HG02943 (cell line): ENCODE measurements around the gene ABCC1.
A peak's percentile ranks its signal among the peaks of the same experiment; 100 is the strongest.
"Not testable (repeated sequence)": the region's sequence is repeated elsewhere in the genome, so short reads cannot be mapped to it uniquely, and the experiment has no call there.

Source experiments
- ATAC-seq: cut with Tn5 transposase; IDR thresholded peaks from one replicate; pipeline ENCODE4 v1.9.1; 2021; ENCODE audit warnings: mild to moderate bottlenecking, low read depth, moderate library complexity; ENCODE audit not compliant: unreplicated experiment

ABCC1 gene

DNA sequence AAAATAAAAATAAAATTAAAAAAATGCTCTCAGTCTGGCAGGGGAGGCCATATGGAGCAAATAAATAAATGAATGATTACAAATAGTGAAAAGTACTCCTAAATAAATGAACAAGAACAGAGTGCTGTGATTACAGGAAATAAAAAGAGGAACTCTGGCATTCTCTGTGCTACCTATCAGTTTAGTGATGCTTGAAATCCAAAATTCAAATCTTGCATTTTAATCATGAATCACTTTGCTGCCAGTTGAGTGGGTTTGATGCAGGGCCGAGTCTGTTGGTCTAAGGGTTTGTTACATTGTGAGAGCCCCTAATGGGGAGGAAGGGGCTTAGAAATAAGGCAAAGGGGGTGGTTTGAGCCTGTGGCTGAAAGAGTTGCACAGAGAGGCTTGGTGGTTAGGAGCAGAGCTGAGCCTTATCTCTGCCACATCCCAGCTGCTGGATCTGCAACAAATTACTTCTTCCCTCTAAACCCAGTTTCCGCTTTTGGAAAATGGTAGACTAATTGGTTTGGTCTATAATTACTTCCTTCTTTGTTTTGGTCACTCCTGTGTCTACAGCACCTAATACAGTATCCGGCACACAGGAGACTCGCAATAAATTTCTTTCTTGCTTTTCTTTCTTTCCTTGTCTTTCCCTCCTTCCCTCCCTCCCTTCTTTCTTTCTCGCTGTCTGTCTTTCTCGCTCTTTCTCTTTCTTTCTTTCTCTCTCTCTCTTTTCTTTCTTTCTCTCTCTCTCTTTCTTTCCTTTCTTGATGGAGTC lies 6.3 kb upstream of the ABCC1 start:
- ATAC-seq, result no peak

DNA sequence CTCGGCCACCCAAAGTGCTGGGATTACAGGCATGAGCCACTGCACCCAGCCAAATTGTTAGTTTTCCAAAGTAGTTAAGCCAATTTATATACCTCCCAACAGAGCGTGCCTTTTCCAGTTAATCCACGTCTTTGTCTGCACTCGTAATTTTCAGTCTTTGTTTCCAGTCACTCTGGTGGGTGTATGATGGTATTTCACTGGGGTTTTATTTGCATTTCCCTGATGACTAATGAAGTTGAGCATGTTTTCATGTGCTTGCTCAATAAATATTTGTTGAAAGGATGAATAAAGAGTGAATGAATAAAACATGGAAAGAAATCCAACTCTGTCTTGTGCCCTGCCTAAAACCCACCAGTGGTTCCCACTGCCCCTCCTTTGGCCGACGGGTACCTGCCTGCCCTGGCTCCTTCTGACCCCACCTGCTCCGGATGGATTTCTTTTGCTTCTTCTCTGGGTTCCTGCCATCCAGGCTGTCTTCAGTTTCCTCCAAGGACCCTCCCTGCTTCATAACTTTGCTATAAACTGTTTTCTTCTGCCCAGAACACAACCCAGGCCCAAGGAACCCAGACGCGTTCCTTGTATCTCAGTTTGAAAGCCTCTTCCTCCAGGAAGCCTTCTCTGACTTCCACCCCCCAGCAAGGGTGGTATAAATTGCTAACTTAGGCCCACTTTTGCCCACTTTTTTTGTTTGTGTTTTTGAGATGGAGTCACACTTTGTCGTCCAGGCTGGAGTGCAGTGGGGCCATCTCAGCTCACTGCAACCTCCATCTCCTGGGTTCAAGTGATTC lies 3.0 kb upstream of the ABCC1 start:
- no peak for ATAC-seq

DNA sequence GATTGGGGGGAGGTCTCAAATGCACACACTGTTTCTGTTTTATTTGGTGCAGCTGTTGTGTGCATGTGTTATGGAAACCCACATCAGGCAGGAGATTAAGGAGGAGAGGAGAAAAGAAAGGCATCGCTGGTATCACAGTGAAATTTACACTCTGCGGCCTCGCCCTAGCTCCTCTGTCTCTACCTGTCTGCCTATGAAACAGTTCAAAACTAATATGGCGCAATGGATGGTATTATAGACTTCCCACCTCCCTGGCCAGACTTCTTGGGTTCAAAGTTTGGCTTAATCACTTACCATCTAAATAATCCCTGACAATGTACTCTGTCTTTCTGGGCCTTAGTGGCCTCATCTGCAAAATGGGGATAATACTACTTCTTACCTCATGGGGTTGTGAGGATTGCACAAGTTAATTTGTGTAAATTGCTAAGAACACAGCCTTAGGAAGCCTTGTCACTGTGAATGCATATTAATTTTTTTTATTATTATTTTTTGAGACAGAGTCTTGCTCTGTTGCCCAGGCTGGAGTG lies 1.4 kb upstream of the ABCC1 start:
- no peak for ATAC-seq

DNA sequence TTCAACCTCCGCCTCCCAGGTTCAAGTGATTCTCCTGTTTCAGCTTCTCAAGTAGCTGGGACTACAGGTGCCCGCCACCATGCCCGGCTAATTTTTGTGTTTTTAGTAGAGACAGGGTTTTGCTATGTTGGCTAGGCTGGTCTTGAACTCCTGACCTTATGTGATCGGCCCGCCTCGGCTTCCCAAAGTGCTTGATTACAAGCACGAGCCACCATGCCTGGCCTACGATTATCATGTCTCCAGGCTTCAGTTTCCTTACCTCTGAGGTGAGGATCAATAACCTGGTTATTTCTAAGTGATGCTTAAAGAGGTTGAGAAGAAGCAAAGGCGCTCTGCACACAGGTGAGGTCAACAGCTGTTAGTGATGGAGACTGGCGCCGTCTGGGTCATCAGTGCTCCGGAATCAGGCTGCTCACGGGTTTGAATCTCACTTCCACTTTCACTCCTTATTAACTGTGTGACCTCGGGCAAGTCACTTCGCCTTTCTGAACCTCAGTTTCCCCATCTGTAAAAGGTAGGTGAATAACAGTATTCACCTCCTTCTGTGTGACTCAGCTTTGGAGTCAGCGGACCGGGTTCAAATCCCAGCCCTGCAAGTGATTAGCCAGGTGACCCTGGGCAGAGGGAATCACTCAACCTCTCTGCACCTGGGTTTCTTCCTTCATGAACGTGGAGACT lies 745 bp upstream of the ABCC1 start:
- no peak for ATAC-seq

DNA sequence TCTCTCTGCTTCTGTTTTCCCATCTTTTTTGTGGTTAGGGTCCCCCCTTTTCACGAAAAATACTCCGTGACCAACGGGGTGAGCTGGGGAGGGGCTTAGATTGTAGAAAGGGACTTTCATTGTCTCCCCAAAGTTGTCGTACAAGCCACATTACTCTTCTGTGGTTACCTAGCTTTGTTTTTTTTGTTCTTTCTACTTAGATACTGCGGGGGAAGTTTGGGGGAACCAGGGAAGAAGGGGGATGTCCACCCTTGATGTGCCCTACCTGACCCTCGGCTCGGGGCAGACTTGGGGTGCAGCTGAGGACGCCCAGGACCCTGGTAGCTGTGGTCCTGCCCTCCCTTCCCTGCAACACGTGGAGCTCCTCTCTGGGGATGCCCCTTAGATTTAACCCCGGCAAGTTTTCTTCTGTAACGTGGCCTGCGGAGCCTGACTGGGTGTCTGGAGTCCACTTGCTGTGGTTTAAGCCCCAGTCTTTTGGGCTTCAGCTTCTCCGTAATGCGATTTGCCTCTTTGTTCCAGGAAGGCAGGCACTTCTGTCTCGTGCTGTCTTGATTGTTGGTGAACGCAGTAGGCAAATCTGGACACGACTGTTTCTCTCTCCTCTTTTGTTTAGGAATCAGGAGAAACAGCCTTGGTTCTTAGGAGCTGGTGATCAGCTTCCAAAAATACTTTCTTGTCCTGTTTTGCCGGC lies 892 bp downstream of the ABCC1 start:
- ATAC-seq, result no peak

DNA sequence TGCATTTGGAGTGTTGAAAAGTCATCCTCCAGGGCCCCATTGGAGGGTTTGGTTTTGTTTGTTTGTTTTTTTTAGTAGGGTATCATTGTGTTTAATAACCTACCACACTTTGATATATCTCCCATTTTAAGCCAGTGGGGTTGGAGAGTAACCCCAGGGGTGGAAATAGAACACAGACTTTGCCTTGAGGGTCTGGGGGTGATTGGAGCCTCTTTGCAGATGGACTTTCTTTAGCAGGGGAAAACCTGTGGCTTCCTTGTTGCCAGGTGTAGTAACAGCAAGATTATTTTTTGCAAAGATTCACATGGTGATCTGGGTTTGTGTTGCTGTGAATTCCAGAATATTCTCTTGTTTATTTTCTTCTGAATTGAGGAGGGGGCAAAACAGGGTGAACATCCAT lies 1.5 kb downstream of the ABCC1 start:
- no peak for ATAC-seq

DNA sequence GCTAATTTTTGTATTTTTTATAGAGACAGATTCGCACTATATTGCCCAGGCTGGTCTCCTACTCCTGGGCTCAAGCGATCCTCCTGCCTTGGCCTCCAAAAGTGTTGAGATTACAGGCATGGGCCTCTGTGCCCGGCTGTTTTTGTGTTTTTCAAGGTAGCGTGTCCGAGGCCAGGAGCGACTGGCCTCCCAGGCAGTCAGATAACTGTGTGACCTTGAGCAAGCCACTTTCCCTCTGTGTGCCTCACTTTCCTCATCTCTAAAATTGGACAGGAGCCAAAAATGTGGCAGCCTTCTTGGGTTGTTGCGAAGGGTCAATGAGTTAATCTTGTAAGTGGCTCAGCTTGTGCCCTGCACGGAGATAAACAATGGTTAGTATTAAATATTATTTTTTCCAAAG lies 2.4 kb downstream of the ABCC1 start:
- no peak for ATAC-seq

DNA sequence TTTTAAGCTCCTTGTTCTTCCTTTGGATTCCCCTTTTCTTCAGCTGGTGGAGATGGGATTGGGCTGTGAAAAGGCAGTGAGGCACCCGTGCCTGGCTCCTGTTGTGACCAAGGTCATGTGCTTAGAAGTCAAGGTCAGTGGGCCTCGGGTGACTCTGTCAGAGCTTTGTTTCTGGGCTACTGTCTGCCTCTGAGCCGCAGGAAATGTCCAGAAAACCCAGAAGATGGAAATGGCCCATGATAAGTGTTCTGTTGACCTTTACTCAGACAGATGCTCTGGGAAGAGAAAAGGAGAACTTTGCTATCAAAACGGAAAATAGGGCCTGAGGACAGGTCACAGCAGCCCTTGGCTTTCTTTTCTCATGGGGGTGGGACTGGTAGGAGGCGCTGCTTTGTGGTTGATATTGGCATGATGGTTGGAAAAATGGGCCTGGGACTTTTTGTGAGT lies 2.9 kb downstream of the ABCC1 start:
- ATAC-seq, result no peak

DNA sequence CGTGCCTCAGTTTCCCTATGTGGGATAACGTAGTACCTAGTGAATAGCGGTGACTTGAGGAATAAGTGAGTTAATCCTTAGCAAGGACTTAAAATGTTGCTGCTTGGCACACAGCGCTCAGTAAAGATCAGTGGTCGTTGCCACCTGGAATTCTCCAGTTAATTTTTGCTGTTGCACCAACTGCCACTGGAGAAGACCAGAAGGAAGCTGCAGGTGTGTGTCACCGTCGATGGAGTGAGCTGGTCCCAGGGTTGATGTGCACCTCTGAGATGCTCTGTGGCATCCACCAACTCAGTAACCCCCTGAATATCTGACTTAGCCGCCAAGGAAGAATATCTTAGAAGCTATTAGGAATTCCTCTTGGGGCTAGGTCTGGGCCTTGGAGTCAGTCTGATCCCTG lies 4.1 kb downstream of the ABCC1 start:
- no peak for ATAC-seq

DNA sequence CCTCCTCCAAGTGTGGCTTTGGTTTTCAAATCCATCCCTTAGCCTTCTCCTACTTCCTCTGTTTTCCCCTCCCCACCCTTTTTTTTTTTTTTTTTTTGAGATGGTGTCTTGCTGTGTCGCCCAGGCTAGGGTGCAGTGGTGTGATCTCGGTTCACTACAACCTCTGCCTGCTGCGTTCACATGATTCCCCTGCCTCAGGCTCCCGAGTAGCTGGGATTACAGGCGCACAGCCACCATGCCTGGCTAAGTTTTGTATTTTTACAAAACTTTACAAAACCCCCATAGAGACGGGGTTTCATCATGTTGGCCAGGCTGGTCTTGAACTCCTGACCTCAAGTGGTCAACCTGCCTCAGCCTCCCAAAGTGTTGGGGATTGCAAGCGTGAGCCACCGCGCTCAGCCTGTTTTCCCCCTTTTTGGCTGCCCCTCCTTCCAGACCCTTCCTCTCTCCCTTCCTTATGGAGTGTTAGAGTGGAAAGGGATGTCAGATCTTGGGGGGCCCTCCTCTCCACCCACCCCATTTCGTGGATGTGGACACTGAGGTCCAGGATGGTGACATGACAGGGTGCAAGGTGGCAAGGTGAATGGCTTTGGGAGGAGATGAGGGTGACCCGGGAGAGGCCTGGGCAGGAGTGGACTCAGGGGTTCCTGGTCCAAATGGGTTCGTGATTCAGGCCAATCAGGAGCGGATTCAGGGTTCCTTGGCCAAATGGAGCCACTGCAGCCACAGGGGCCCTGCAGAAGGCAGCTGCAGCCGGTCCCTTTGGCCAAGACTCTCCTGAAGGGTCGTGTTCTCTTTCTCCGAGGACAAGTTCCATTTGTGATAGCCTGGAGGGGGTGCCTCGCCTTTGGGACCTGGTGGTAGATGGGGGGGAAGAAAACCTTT lies 4.8 kb downstream of the ABCC1 start:
- ATAC-seq, result no peak

DNA sequence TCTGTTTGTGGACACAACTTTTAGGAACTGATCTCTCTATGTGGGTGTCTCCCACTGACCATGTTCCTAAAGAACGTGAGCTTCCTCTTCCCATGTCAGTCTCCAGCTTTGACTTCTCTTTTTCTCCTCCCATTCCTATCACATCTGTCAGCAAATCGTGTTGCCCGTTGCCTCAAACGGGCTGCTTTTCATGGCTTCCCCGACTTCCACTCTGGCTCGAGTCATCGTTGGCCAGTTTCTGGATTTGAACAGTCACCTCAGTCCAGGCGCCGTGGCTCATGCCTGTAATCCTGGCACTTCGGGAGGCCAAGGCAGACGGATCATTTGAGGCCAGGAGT lies 5.4 kb downstream of the ABCC1 start:
- no peak for ATAC-seq

DNA sequence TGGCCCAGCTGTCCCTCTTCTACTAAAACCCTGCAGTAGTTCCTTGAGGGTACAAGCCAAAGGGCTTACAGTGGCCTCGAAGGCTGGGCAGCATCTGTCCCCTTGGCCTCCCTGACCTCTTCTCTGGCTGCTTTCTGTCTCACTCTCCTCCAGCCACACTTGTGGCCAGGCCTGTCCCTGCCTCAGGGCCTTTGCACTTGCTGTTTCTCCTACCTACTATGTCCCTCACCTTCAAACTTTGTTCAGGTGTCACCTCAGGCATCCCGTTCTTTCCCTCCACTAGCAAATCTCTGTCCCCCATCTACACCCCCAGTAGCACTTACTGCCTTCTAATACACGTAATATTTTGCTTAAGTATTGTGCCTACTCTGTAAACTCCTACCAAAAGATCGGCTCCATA lies 6.0 kb downstream of the ABCC1 start:
- no peak for ATAC-seq

DNA sequence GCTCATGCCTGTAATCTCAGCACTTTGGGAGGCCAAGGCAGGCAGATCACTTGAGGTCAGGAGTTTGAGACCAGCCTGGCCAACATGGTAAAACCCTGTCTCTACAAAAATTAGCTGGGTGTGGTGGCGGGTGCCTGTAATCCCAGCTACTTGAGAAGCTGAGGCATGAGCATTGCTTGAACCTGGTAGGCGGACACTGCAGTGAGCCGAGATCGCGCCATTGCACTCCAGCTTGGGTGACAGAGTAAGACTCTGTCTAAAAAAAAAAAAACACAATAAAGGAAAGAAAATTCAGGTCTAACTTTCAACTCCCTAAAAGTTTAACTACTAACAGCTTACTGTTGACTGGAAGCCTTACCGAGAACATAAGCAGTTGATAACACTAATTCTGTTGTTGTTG lies 6.7 kb downstream of the ABCC1 start:
- not testable (repeated sequence) for ATAC-seq

DNA sequence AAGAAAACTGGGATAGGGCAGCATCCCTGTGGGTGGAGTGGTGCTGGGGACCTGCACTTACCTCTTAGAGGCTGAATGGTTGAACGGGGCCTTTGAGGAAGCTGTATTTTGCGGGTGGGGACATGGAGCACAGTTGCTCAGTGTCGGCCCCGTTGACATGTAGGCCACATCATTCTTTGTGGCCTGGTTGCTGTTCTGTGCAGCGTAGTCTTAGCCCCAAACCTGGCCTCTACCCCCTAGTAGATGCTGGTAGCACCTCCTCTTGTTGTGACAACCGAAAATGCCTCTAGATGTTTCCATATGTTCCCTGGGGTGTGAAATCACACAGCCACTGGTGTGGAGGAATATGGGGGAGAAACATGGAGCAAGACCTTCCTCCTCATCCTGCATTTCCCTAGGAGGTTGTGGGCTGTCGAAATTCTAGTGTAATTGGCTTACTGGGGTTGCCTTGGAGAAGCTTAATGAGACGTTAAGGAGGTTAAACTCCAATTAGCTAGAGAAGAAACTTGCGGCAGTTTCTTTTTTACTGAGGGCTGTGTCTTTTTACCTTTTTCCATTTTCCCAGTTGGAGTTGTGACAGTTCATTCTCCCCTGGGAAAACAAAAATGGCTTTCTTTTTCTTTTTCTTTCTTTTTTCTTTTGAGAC lies 9.4 kb downstream of the ABCC1 start:
- ATAC-seq, result no peak

DNA sequence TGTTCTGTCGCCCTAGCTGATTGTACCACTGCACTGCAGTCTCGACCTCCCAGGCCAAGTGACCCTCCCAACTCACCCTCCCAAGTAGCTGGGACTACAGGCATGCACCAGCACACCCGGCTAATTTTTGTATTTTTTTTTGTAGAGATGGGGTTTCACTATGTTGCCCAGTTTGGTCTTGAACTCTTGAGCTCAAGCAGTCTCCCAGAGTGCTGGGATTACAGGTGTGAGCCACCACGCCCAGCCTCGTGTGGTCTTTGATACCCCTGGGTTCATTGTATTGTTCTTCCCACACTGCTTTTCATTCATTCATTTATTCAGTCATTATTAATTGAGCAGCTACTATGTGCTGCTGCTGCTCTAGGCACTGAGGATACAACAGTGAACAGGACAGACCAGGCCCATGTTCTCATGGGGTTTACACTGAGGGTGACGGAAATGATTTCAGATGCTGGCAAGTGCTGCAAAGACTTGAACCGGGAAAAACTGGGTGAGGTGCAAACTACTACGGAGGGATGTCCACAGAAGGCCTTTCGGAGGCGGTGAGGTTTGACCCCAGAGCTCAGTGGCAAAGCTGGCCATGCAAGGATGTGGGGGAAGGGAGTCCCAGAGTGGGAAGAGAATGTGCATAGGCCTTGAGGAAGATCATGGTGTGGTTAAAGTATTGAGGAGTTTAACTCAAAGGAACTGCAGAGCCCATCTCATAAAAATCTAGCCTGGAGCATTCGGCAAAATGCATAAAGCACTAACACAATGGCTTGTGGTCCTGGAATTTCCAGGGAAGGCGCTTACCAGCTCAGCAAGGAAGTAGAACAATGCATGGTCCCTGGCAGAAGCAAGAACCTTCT lies 10.9 kb downstream of the ABCC1 start:
- no peak for ATAC-seq

DNA sequence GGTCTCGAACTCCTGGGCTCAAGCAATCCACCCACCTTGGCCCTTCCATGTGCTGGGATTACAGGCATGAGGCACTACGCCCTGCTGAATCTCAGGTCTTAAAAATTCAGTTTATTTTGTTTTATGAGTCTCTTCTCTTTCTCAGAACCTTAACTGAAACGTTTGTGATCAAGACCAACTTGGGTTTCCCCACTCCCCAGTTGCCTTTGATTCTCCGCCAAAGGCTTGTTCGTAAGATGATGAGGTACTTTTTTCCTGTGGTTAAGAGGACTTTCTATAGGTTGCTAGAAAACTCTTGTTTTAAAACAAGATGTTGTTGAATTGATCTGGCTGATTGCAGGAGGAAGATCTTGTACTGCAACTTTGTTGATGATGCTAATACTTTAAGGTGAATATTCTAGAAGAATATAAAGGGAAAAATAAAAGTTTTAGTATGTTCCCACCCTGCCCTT lies 11.7 kb downstream of the ABCC1 start:
- ATAC-seq, result peak; percentile 46

DNA sequence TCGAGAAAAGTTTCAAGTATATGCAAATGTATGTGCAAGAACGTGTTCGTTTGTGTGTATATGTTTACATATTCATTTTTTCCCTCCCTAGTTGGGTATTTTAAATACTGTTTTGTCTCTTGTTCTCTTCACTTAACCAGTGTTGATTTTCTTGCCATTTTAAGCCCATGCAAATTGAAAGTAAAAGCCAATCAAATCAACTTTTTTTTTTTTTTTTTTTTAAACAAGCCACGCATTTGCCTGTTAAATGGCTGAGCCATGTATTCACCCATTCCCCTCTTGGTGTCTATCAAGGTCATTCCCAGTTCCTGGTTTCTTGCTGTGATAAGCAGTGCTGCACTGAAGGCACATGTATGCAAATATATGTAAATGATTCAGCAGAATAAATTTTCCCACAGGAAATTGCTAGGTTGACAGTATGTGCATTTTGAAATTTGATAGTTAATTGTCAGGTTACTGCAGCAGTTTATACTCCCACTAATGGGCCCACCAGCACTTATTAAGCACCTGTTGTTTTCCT lies 12.2 kb downstream of the ABCC1 start:
- peak; percentile 26 for ATAC-seq

DNA sequence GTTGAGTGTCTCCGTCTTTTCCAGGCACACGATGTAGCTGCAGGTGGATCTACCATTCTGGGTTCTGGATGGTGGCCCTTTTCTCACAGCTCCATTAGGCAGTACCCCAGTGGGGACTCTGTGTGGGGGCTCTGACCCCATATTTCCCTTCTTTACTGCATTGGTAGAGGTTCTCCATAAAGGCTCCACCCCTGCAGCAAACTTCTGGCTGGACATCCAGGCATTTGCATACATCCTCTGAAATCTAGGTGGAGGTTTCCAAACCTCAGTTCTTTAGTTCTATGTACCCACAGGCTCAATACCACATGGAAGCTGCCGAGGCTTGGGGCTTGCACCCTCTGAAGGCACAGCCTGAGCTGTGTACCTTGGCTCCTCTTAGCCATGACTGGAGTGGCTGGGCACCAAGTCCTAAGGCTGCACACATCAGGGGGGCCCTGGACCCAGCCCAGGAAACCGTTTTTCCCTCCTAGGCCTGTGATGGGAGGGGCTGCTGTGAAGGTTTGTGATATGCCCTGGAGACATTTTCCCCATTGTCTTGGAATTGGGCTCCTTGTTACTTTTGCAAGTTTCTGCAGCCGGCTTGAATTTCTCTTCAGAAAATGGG lies 14.0 kb downstream of the ABCC1 start:
- no peak for ATAC-seq
